ENCODE results near the gene HIBCH.

The HIBCH gene

GRCh38 chr2:190199530-190199929, 120.1 kb downstream of the HIBCH start:
- Histone ChIP-seq H3K27ac (no peak overlapping the region), H2AFZ (ENCODE audit: low read depth) (no peak overlapping the region), H4K20me1 (ENCODE audit: insufficient read depth) (no peaks in the 10 kb centered on the region), H3K4me1 (ENCODE audit: low read depth, poor library complexity, severe bottlenecking) (no peaks in the 10 kb centered on the region), H3K79me2 (ENCODE audit: insufficient read depth, low read depth) (no peaks in the 10 kb centered on the region), H3K9ac (no peak overlapping the region), H3K4me2 (no peak overlapping the region), H3K4me3 (IDR thresholded peaks at IDR 0.05; ENCODE audit: insufficient read depth, low read depth, low read length) (no peak overlapping the region), H3K27me3 (ENCODE audit: insufficient read depth, low read depth) (no peaks in the 10 kb centered on the region), H3K36me3 (ENCODE audit: insufficient read depth) (no peaks in the 10 kb centered on the region)
- no peak for TF ChIP-seq CTCF (conservative IDR thresholded peaks at IDR 0.05; ENCODE audit: low read depth, low read length)

GRCh38 chr2:190199109-190199508, 120.5 kb downstream of the HIBCH start:
- no peak overlapping the region for H3K27ac ChIP-seq
- H3K4me3 ChIP-seq (IDR thresholded peaks at IDR 0.05; ENCODE audit: insufficient read depth, low read depth, low read length), result no peak overlapping the region
- no peak for TF ChIP-seq CTCF (conservative IDR thresholded peaks at IDR 0.05; ENCODE audit: low read depth, low read length)
- no peaks in the 10 kb centered on the region for H4K20me1 ChIP-seq (ENCODE audit: insufficient read depth)
- no peaks in the 10 kb centered on the region for H3K79me2 ChIP-seq (ENCODE audit: insufficient read depth, low read depth)
- H3K9ac ChIP-seq, result no peak overlapping the region
- no peaks in the 10 kb centered on the region for H3K36me3 ChIP-seq (ENCODE audit: insufficient read depth)
- H3K4me1 ChIP-seq (ENCODE audit: low read depth, poor library complexity, severe bottlenecking), result no peaks in the 10 kb centered on the region
- no peaks in the 10 kb centered on the region for H3K27me3 ChIP-seq (ENCODE audit: insufficient read depth, low read depth)
- H3K4me2 ChIP-seq, result no peak overlapping the region
- H2AFZ ChIP-seq (ENCODE audit: low read depth), result no peak overlapping the region

- no peaks in the 10 kb centered on the region for H3K79me2 ChIP-seq (ENCODE audit: insufficient read depth, low read depth)
- H3K27me3 ChIP-seq (ENCODE audit: insufficient read depth, low read depth), result no peaks in the 10 kb centered on the region
- TF ChIP-seq CTCF (conservative IDR thresholded peaks at IDR 0.05; ENCODE audit: low read depth, low read length), result no peak
- no peaks in the 10 kb centered on the region for H3K36me3 ChIP-seq (ENCODE audit: insufficient read depth)
- H3K4me3 ChIP-seq (IDR thresholded peaks at IDR 0.05; ENCODE audit: insufficient read depth, low read depth, low read length), result no peak overlapping the region
- H4K20me1 ChIP-seq (ENCODE audit: insufficient read depth), result no peaks in the 10 kb centered on the region
- H3K4me1 ChIP-seq (ENCODE audit: low read depth, poor library complexity, severe bottlenecking), result no peaks in the 10 kb centered on the region
- no peak overlapping the region for H3K9ac ChIP-seq
- H3K4me2 ChIP-seq, result no peak overlapping the region
- no peak overlapping the region for H3K27ac ChIP-seq
- no peak overlapping the region for H2AFZ ChIP-seq (ENCODE audit: low read depth)
Measured at GRCh38 chr2:190197143-190197720, 122.4 kb downstream of the HIBCH start.

- H2AFZ ChIP-seq (ENCODE audit: low read depth), result no peak overlapping the region
- no peaks in the 10 kb centered on the region for H3K79me2 ChIP-seq (ENCODE audit: insufficient read depth, low read depth)
- no peak overlapping the region for H3K4me2 ChIP-seq
- H3K27me3 ChIP-seq (ENCODE audit: insufficient read depth, low read depth), result no peaks in the 10 kb centered on the region
- H3K27ac ChIP-seq, result no peak overlapping the region
- H3K9ac ChIP-seq, result no peak overlapping the region
- no peaks in the 10 kb centered on the region for H3K4me1 ChIP-seq (ENCODE audit: low read depth, poor library complexity, severe bottlenecking)
- H3K36me3 ChIP-seq (ENCODE audit: insufficient read depth), result no peaks in the 10 kb centered on the region
- H3K4me3 ChIP-seq (IDR thresholded peaks at IDR 0.05; ENCODE audit: insufficient read depth, low read depth, low read length), result no peak overlapping the region
- no peaks in the 10 kb centered on the region for H4K20me1 ChIP-seq (ENCODE audit: insufficient read depth)
- TF ChIP-seq CTCF (conservative IDR thresholded peaks at IDR 0.05; ENCODE audit: low read depth, low read length), result no peak
Measured at GRCh38 chr2:190190507-190191162, 129.0 kb downstream of the HIBCH start.
